HEK293 (cell line): ENCODE results near the gene PLA2G3.

Experiments
- CTCF ChIA-PET: fragments of 350-600 bp; formaldehyde crosslinking; extraction: SDS; loops from one replicate; lab custom pipeline; 2021; ENCODE audit warnings: antibody characterized with exemption; lab: Yijun Ruan, JAX
- POLR2A ChIA-PET: fragments of 300-600 bp; formaldehyde crosslinking; extraction: SDS; loops from one replicate; lab custom pipeline; 2020; ENCODE audit warnings: antibody characterized with exemption, inconsistent platforms; lab: Yijun Ruan, JAX
- H3K27ac ChIP-seq: fragments of 200-500 bp; sonication (Bioruptor generic); 2 replicates; pipeline ENCODE4 v1.5.1; 2014; ENCODE audit warnings: low read depth, low read length, control low read depth, inconsistent platforms; ENCODE audit errors: extremely low read depth
- H3K36me3 ChIP-seq, 2 experiments: fragments of 200-500 bp in 1 of 2; sonication (Bioruptor generic) in 1 of 2; 1 replicate in 1 of 2; 2 replicates in 1 of 2; pipeline ENCODE4 v1.5.1; 2014 to 2017; ENCODE audit warnings: inconsistent platforms in 2 of 2, low read length in 2 of 2; ENCODE audit not compliant: control insufficient read depth in 2 of 2, insufficient read depth in 1 of 2
- H3K4me1 ChIP-seq: fragments of 200-500 bp; sonication (Bioruptor generic); 2 replicates; pipeline ENCODE4 v1.5.1; 2014; ENCODE audit warnings: mild to moderate bottlenecking, low read length, inconsistent platforms; ENCODE audit not compliant: control insufficient read depth, insufficient read depth
- H3K4me3 ChIP-seq: 2 replicates; pipeline ENCODE4 v1.5.1; 2011; ENCODE audit warnings: low read depth, mild to moderate bottlenecking, control low read depth, low read length, moderate library complexity
- H3K9me3 ChIP-seq: fragments of 200-500 bp; sonication (Bioruptor generic); 2 replicates; pipeline ENCODE4 v1.5.1; 2014; ENCODE audit warnings: low read depth, low read length, inconsistent platforms; ENCODE audit not compliant: control insufficient read depth, insufficient read depth
- IKZF3 ChIP-seq: fragments of 450-650 bp; IDR thresholded peaks from 2 replicates; pipeline ENCODE4 v1.5.0; 2018; ENCODE audit warnings: missing biosample characterization, mild to moderate bottlenecking, missing genetic modification characterization, moderate library complexity
- KLF16 ChIP-seq: fragments of 450-650 bp; formaldehyde crosslinking; IDR thresholded peaks from 2 replicates; pipeline ENCODE4 v1.5.1; 2017; ENCODE audit warnings: missing biosample characterization, missing genetic modification characterization
- KLF7 ChIP-seq: fragments of 450-650 bp; formaldehyde crosslinking; IDR thresholded peaks from 2 replicates; pipeline ENCODE4 v1.5.1; 2016; ENCODE audit warnings: missing biosample characterization, missing genetic modification characterization, borderline replicate concordance
- KLF8 ChIP-seq: fragments of 450-650 bp; formaldehyde crosslinking; IDR thresholded peaks from 2 replicates; pipeline ENCODE4 v1.5.1; 2016; ENCODE audit warnings: missing biosample characterization, missing genetic modification characterization
- TRIM28 ChIP-seq: IDR thresholded peaks from 2 replicates; pipeline ENCODE4 v1.6.1; 2011; ENCODE audit warnings: low read length, control low read depth, borderline replicate concordance
- ZBTB17 ChIP-seq: fragments of 450-650 bp; formaldehyde crosslinking; IDR thresholded peaks from 2 replicates; pipeline ENCODE4 v1.5.1; 2016; ENCODE audit warnings: missing biosample characterization, missing genetic modification characterization
- ZBTB48 ChIP-seq: fragments of 450-650 bp; formaldehyde crosslinking; IDR thresholded peaks from 2 replicates; pipeline ENCODE4 v1.5.1; 2016; ENCODE audit warnings: missing biosample characterization, missing genetic modification characterization
- ZFP69B ChIP-seq: fragments of 450-650 bp; formaldehyde crosslinking; IDR thresholded peaks from 2 replicates; pipeline ENCODE4 v1.5.1; 2016; ENCODE audit warnings: missing biosample characterization, missing genetic modification characterization
- ZNF155 ChIP-seq: fragments of 450-650 bp; formaldehyde crosslinking; IDR thresholded peaks from 2 replicates; pipeline ENCODE4 v1.5.1; 2016; ENCODE audit warnings: missing biosample characterization, missing genetic modification characterization
- ZNF16 ChIP-seq: fragments of 450-650 bp; formaldehyde crosslinking; IDR thresholded peaks from 2 replicates; pipeline ENCODE4 v1.5.1; 2016; ENCODE audit warnings: low read depth, missing biosample characterization, missing genetic modification characterization
- ZNF2 ChIP-seq: fragments of 450-650 bp; formaldehyde crosslinking; IDR thresholded peaks from 2 replicates; pipeline ENCODE4 v1.5.1; 2016; ENCODE audit warnings: missing biosample characterization, missing genetic modification characterization
- ZNF274 ChIP-seq, 2 experiments: fragments of 200-500 bp in 1 of 2; fragments of 450-650 bp in 1 of 2; sonication (Bioruptor generic) in 1 of 2; formaldehyde crosslinking in 1 of 2; IDR thresholded peaks; 2 replicates each; pipeline versions ENCODE4 v1.5.1 to v1.6.1; 2014 to 2016; ENCODE audit warnings: borderline replicate concordance in 1 of 2, inconsistent platforms in 1 of 2, low read length in 1 of 2, missing biosample characterization in 1 of 2, missing genetic modification characterization in 1 of 2
- ZNF335 ChIP-seq: fragments of 450-650 bp; formaldehyde crosslinking; conservative IDR thresholded peaks from 2 replicates; pipeline ENCODE4 v1.5.1; 2016; ENCODE audit warnings: missing biosample characterization, missing genetic modification characterization
- ZNF394 ChIP-seq: fragments of 450-650 bp; formaldehyde crosslinking; IDR thresholded peaks from 2 replicates; pipeline ENCODE4 v1.5.1; 2016; ENCODE audit warnings: missing biosample characterization, missing genetic modification characterization, mild to moderate bottlenecking, moderate library complexity, borderline replicate concordance
- ZNF501 ChIP-seq: fragments of 450-650 bp; formaldehyde crosslinking; IDR thresholded peaks from 2 replicates; pipeline ENCODE4 v1.5.1; 2016; ENCODE audit warnings: missing biosample characterization, missing genetic modification characterization
- ZNF529 ChIP-seq: fragments of 450-650 bp; formaldehyde crosslinking; IDR thresholded peaks from 2 replicates; pipeline ENCODE4 v1.5.1; 2017; ENCODE audit warnings: missing genetic modification characterization, missing biosample characterization; ENCODE audit not compliant: insufficient replicate concordance
- ZNF558 ChIP-seq: fragments of 450-650 bp; formaldehyde crosslinking; IDR thresholded peaks from 2 replicates; pipeline ENCODE4 v1.5.1; 2016; ENCODE audit warnings: missing biosample characterization, missing genetic modification characterization
- ZNF561 ChIP-seq: fragments of 450-650 bp; IDR thresholded peaks from 2 replicates; pipeline ENCODE4 v1.5.1; 2018; ENCODE audit warnings: missing biosample characterization, missing genetic modification characterization, borderline replicate concordance
- ZNF654 ChIP-seq: fragments of 450-650 bp; formaldehyde crosslinking; IDR thresholded peaks from 2 replicates; pipeline ENCODE4 v1.5.1; 2016; ENCODE audit warnings: low read depth, missing biosample characterization, missing genetic modification characterization
- ZNF660 ChIP-seq: fragments of 450-650 bp; IDR thresholded peaks from 2 replicates; pipeline ENCODE4 v1.5.1; 2018; ENCODE audit warnings: missing biosample characterization, mild to moderate bottlenecking, missing genetic modification characterization
- ZNF701 ChIP-seq: fragments of 450-650 bp; formaldehyde crosslinking; IDR thresholded peaks from 2 replicates; pipeline ENCODE4 v1.5.1; 2016; ENCODE audit warnings: missing biosample characterization, missing genetic modification characterization
- ZNF792 ChIP-seq: fragments of 450-650 bp; formaldehyde crosslinking; IDR thresholded peaks from 2 replicates; pipeline ENCODE4 v1.5.1; 2016; ENCODE audit warnings: missing biosample characterization, missing genetic modification characterization
- ZSCAN30 ChIP-seq: fragments of 450-650 bp; IDR thresholded peaks from 2 replicates; pipeline ENCODE4 v1.5.1; 2018; ENCODE audit warnings: missing biosample characterization, mild to moderate bottlenecking, missing genetic modification characterization, moderate library complexity
- ZXDB ChIP-seq: fragments of 450-650 bp; formaldehyde crosslinking; IDR thresholded peaks from 2 replicates; pipeline ENCODE4 v1.5.1; 2016; ENCODE audit warnings: missing biosample characterization, missing genetic modification characterization
- TF ChIP-seq, protein P1 (sequence below): fragments of 450-650 bp; formaldehyde crosslinking; IDR thresholded peaks from 2 replicates; pipeline ENCODE4 v1.5.1; 2016; ENCODE audit warnings: missing biosample characterization, missing genetic modification characterization
- TF ChIP-seq, protein P2 (sequence below): fragments of 450-650 bp; formaldehyde crosslinking; IDR thresholded peaks from 2 replicates; pipeline ENCODE4 v1.5.1; 2016; ENCODE audit warnings: missing biosample characterization, missing genetic modification characterization
- TF ChIP-seq, protein P3 (sequence below): fragments of 450-650 bp; formaldehyde crosslinking; IDR thresholded peaks from 2 replicates; pipeline ENCODE4 v1.5.1; 2016; ENCODE audit warnings: missing biosample characterization, missing genetic modification characterization
- TF ChIP-seq, protein P4 (sequence below): fragments of 450-650 bp; IDR thresholded peaks from 2 replicates; pipeline ENCODE4 v1.5.1; 2018; ENCODE audit warnings: missing biosample characterization, missing genetic modification characterization

The PLA2G3 gene

GRCh38 chr22:31148953-31149627, 8.8 kb upstream of the PLA2G3 start:
- CTCF ChIA-PET = interaction anchor here (0.6 to 3.8 kb wide), 40 partner anchors 8 to 395 kb away, joined by 3 to 54 read pairs (median 4); partner anchors contain the start of genes LIMK2, PLA2G3, RNF185 and SELENOM
- no peak overlapping the region for H3K4me3 ChIP-seq
- H3K4me1 ChIP-seq = no peaks in the 10 kb centered on the region
- TF ChIP-seq TRIM28 (peak; percentile 73; the same call in 1 of the 2 replicates), KLF7 (peak; percentile 36; the same call in 1 of the 2 replicates), KLF16 (tag by site-specific recombination) (0 out of 2 replicates have a peak, but pooled peaks have one; percentile 26), ZNF701 (no peak), ZSCAN30 (tag by site-specific recombination) (peak; percentile 80), ZXDB (tag by site-specific recombination) (0 out of 2 replicates have a peak, but pooled peaks have one; percentile 25), ZNF501 (tag by site-specific recombination) (no peak), ZBTB48 (peak; percentile 59; the same call in 1 of the 2 replicates), ZNF654 (tag by site-specific recombination) (peak; percentile 98), ZNF660 (peak; percentile 68; the same call in 1 of the 2 replicates), ZNF558 (no peak), ZNF529 (tag by site-specific recombination) (no peak), ZBTB17 (tag by site-specific recombination) (peak; percentile 65), ZNF2 (0 out of 2 replicates have a peak, but pooled peaks have one; percentile 59), ZNF792 (tag by site-specific recombination) (no peak), ZNF561 (0 out of 2 replicates have a peak, but pooled peaks have one; percentile 38), KLF8 (tag by site-specific recombination) (0 out of 2 replicates have a peak, but pooled peaks have one; percentile 25), ZNF274 (IDR thresholded peaks at IDR 0.05; ENCODE audit: low read length) (no peak), ZNF274 (tag by site-specific recombination; IDR thresholded peaks at IDR 0.05; ENCODE audit: borderline replicate concordance) (no peak), ZNF394 (tag by site-specific recombination) (no peak), ZNF155 (no peak), ZNF335 (0 out of 2 replicates have a peak, but pooled peaks have one; percentile 39), IKZF3 (tag by site-specific recombination) (peak; percentile 83), ZNF16 (no peak), ZFP69B (tag by site-specific recombination) (peak; percentile 81)
- TF ChIP-seq, protein P1, sequence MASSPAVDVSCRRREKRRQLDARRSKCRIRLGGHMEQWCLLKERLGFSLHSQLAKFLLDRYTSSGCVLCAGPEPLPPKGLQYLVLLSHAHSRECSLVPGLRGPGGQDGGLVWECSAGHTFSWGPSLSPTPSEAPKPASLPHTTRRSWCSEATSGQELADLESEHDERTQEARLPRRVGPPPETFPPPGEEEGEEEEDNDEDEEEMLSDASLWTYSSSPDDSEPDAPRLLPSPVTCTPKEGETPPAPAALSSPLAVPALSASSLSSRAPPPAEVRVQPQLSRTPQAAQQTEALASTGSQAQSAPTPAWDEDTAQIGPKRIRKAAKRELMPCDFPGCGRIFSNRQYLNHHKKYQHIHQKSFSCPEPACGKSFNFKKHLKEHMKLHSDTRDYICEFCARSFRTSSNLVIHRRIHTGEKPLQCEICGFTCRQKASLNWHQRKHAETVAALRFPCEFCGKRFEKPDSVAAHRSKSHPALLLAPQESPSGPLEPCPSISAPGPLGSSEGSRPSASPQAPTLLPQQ (tag by site-specific recombination) = peak; percentile 81
- TF ChIP-seq, protein P2, sequence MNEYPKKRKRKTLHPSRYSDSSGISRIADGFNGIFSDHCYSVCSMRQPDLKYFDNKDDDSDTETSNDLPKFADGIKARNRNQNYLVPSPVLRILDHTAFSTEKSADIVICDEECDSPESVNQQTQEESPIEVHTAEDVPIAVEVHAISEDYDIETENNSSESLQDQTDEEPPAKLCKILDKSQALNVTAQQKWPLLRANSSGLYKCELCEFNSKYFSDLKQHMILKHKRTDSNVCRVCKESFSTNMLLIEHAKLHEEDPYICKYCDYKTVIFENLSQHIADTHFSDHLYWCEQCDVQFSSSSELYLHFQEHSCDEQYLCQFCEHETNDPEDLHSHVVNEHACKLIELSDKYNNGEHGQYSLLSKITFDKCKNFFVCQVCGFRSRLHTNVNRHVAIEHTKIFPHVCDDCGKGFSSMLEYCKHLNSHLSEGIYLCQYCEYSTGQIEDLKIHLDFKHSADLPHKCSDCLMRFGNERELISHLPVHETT = 0 out of 2 replicates have a peak, but pooled peaks have one; percentile 52
- TF ChIP-seq, protein P3, sequence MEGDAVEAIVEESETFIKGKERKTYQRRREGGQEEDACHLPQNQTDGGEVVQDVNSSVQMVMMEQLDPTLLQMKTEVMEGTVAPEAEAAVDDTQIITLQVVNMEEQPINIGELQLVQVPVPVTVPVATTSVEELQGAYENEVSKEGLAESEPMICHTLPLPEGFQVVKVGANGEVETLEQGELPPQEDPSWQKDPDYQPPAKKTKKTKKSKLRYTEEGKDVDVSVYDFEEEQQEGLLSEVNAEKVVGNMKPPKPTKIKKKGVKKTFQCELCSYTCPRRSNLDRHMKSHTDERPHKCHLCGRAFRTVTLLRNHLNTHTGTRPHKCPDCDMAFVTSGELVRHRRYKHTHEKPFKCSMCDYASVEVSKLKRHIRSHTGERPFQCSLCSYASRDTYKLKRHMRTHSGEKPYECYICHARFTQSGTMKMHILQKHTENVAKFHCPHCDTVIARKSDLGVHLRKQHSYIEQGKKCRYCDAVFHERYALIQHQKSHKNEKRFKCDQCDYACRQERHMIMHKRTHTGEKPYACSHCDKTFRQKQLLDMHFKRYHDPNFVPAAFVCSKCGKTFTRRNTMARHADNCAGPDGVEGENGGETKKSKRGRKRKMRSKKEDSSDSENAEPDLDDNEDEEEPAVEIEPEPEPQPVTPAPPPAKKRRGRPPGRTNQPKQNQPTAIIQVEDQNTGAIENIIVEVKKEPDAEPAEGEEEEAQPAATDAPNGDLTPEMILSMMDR = peak; percentile 94
- TF ChIP-seq, protein P4, sequence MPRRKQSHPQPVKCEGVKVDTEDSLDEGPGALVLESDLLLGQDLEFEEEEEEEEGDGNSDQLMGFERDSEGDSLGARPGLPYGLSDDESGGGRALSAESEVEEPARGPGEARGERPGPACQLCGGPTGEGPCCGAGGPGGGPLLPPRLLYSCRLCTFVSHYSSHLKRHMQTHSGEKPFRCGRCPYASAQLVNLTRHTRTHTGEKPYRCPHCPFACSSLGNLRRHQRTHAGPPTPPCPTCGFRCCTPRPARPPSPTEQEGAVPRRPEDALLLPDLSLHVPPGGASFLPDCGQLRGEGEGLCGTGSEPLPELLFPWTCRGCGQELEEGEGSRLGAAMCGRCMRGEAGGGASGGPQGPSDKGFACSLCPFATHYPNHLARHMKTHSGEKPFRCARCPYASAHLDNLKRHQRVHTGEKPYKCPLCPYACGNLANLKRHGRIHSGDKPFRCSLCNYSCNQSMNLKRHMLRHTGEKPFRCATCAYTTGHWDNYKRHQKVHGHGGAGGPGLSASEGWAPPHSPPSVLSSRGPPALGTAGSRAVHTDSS (tag by site-specific recombination) = peak; percentile 30; the same call in 1 of the 2 replicates
- TF ChIP-seq, all 188 proteins: peak for 19
- no peak overlapping the region for H3K27ac ChIP-seq
- H3K36me3 ChIP-seq = no peaks in the 10 kb centered on the region
- POLR2A ChIA-PET = no interaction called here
- H3K9me3 ChIP-seq = no peaks in the 10 kb centered on the region
